Measurements from ENCODE around the gene CLHC1.

- TF ChIP-seq CHD1 (IDR thresholded peaks at IDR 0.05; ENCODE audit: low read depth, low read length), result no peak
- no peak for TF ChIP-seq NFIC (IDR thresholded peaks at IDR 0.05; ENCODE audit: low read depth, low read length)
- no peak for TF ChIP-seq SP1 (IDR thresholded peaks at IDR 0.05; ENCODE audit: low read depth, low read length)
- TF ChIP-seq SPI1 (IDR thresholded peaks at IDR 0.05; ENCODE audit: borderline replicate concordance, insufficient read depth, low read depth, low read length), result no peak
- no peak for TF ChIP-seq RCOR1 (conservative IDR thresholded peaks at IDR 0.05; ENCODE audit: low read depth, low read length)
- TF ChIP-seq SIN3A (IDR thresholded peaks at IDR 0.05; ENCODE audit: low read depth, low read length), result no peak
- no peak for TF ChIP-seq CREM (IDR thresholded peaks at IDR 0.05; ENCODE audit: low read depth)
These were observed 3.8 kb upstream of the CLHC1 start for GRCh38 chr2:55235724-55236538.
